Measurements from ENCODE around the gene KCNN1. TPM values are rescaled to one million over a fixed set of nuclear protein-coding genes. Genes with fewer than 3 reads are reported as not detected.

The KCNN1 gene
- total and polyA plus RNA-seq, 2 of the 13 experiments (the other 11 are each of a cell fraction or from before 2014, with no cell fraction given), result 0.04 TPM; not detected in 1

DNA sequence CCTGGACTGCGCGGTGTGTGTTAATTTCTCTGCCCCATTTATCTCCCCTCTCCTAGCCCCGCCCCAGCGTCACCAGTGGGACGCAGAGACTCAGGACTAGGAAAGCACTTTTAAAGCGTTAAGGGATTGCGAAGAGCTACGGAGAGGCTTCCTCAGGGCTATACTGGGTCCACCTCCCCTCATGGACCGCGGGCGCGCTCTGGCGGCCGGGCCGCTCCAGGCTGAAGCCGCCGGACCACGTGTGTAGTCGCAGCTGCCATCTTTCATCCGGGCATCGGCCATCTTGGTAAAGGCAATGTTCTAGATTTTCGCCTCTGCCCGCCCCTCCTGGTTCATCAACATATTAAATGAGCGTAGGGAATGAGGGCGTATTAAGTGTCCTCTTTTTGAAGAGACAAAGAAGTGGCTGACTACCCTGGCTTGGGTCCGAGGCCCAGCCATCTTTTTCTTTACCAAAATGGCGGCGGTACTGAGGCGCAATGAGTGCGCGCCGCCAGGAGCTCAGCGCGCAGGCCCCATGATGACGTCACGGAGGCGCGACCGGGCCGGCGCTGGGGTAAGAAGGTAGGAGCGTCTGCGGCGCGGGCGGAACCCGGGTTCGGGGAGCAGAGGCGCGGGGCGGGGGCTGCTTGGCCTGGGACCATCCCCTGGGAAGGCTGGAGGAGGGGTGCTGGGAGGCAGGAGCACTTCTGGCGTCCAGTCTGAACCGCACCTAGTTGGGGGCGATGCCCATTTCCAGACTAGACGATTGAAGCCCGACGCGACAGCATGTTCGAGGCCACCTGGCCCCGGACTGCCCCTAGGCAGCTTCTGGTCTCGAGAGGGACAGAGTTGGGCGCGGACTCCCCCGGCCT, 34.2 kb upstream of the KCNN1 start, which contains the start of gene CCDC124 (continued):
- TF ChIP-seq ZNF598 (CRISPR knock-in tag; IDR thresholded peaks at IDR 0.05; ENCODE audit: borderline replicate concordance) (peak; percentile 46; the same call in 1 of the 2 replicates), ZNF605 (CRISPR knock-in tag; IDR thresholded peaks at IDR 0.05) (peak; percentile 86; the same call in 1 of the 2 replicates), NCOA1 (CRISPR knock-in tag; IDR thresholded peaks at IDR 0.05) (no peak), MIER2 (CRISPR knock-in tag; IDR thresholded peaks at IDR 0.05) (no peak; the same call in none of the 2 replicates), TAF15 (IDR thresholded peaks at IDR 0.05; ENCODE audit: low read depth, low read length, poor library complexity, severe bottlenecking) (no peak), ZNF549 (CRISPR knock-in tag; IDR thresholded peaks at IDR 0.05) (no peak), RNF2 (conservative IDR thresholded peaks at IDR 0.05; ENCODE audit: low read depth) (0 out of 2 replicates have a peak, but pooled peaks have one; percentile 40), SALL2 (CRISPR knock-in tag; IDR thresholded peaks at IDR 0.05) (peak; percentile 90), HOXA9 (CRISPR knock-in tag; IDR thresholded peaks at IDR 0.05; ENCODE audit: borderline replicate concordance) (no peak), NFE2L2 (IDR thresholded peaks at IDR 0.05; ENCODE audit: low read length) (no peak), ZNF207 (IDR thresholded peaks at IDR 0.05; ENCODE audit: borderline replicate concordance) (no peak), CREM (IDR thresholded peaks at IDR 0.05) (peak; percentile 100), CREM (CRISPR knock-in tag; IDR thresholded peaks at IDR 0.05) (peak; percentile 96), PRPF4 (IDR thresholded peaks at IDR 0.05; ENCODE audit: low read depth, low read length, poor library complexity, severe bottlenecking) (no peak)
- TF ChIP-seq, protein P1, sequence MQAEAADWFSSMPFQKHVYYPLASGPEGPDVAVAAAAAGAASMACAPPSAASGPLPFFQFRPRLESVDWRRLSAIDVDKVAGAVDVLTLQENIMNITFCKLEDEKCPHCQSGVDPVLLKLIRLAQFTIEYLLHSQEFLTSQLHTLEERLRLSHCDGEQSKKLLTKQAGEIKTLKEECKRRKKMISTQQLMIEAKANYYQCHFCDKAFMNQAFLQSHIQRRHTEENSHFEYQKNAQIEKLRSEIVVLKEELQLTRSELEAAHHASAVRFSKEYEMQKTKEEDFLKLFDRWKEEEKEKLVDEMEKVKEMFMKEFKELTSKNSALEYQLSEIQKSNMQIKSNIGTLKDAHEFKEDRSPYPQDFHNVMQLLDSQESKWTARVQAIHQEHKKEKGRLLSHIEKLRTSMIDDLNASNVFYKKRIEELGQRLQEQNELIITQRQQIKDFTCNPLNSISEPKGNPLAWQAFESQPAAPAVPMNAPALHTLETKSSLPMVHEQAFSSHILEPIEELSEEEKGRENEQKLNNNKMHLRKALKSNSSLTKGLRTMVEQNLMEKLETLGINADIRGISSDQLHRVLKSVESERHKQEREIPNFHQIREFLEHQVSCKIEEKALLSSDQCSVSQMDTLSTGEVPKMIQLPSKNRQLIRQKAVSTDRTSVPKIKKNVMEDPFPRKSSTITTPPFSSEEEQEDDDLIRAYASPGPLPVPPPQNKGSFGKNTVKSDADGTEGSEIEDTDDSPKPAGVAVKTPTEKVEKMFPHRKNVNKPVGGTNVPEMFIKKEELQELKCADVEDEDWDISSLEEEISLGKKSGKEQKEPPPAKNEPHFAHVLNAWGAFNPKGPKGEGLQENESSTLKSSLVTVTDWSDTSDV (CRISPR knock-in tag; IDR thresholded peaks at IDR 0.05), result no peak
- TF ChIP-seq, protein P2, sequence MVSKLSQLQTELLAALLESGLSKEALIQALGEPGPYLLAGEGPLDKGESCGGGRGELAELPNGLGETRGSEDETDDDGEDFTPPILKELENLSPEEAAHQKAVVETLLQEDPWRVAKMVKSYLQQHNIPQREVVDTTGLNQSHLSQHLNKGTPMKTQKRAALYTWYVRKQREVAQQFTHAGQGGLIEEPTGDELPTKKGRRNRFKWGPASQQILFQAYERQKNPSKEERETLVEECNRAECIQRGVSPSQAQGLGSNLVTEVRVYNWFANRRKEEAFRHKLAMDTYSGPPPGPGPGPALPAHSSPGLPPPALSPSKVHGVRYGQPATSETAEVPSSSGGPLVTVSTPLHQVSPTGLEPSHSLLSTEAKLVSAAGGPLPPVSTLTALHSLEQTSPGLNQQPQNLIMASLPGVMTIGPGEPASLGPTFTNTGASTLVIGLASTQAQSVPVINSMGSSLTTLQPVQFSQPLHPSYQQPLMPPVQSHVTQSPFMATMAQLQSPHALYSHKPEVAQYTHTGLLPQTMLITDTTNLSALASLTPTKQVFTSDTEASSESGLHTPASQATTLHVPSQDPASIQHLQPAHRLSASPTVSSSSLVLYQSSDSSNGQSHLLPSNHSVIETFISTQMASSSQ (IDR thresholded peaks at IDR 0.05; ENCODE audit: low read depth), result peak; percentile 53; the same call in 1 of the 2 replicates
- TF ChIP-seq, protein P2 (CRISPR knock-in tag; IDR thresholded peaks at IDR 0.05; ENCODE audit: borderline replicate concordance), result peak; percentile 55; the same call in 1 of the 2 replicates
- TF ChIP-seq, protein P3, sequence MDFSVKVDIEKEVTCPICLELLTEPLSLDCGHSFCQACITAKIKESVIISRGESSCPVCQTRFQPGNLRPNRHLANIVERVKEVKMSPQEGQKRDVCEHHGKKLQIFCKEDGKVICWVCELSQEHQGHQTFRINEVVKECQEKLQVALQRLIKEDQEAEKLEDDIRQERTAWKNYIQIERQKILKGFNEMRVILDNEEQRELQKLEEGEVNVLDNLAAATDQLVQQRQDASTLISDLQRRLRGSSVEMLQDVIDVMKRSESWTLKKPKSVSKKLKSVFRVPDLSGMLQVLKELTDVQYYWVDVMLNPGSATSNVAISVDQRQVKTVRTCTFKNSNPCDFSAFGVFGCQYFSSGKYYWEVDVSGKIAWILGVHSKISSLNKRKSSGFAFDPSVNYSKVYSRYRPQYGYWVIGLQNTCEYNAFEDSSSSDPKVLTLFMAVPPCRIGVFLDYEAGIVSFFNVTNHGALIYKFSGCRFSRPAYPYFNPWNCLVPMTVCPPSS (IDR thresholded peaks at IDR 0.05), result no peak
- TF ChIP-seq, protein P4, sequence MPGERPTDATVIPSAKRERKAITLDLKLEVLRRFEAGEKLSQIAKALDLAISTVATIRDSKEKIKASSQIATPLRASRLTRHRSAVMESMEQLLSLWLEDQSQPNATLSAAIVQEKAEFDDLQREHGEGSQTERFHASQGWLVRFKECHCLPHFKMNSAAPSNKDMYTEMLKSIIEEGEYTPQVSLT (CRISPR knock-in tag; IDR thresholded peaks at IDR 0.05; ENCODE audit: borderline replicate concordance, low read depth), result no peak
- TF ChIP-seq, protein P5, sequence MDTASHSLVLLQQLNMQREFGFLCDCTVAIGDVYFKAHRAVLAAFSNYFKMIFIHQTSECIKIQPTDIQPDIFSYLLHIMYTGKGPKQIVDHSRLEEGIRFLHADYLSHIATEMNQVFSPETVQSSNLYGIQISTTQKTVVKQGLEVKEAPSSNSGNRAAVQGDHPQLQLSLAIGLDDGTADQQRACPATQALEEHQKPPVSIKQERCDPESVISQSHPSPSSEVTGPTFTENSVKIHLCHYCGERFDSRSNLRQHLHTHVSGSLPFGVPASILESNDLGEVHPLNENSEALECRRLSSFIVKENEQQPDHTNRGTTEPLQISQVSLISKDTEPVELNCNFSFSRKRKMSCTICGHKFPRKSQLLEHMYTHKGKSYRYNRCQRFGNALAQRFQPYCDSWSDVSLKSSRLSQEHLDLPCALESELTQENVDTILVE (CRISPR knock-in tag; IDR thresholded peaks at IDR 0.05), result peak; percentile 53; the same call in 1 of the 2 replicates
